Measurements from ENCODE around the gene CTNNA2.

Gene CTNNA2

DNA sequence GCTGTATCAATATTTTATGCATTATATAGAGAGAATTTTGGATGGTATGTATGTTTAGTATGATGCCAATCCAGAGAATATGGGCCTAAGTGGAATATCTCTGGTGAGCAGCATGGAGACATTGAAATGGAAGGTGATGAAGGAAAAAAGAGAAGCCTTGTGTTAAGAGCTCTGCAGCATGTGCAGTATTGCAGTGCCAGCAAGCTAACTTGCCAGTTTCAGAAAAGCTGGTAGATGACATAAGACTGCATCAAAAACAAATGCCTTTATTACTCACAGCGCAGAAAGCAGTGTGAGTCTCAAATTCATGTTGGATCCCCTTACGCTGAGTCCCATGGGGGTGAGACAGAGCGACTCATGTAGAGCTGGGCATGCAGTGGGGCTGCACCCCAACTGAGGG is 280.2 kb downstream of the CTNNA2 start:
- DNase-seq = no peak

DNA sequence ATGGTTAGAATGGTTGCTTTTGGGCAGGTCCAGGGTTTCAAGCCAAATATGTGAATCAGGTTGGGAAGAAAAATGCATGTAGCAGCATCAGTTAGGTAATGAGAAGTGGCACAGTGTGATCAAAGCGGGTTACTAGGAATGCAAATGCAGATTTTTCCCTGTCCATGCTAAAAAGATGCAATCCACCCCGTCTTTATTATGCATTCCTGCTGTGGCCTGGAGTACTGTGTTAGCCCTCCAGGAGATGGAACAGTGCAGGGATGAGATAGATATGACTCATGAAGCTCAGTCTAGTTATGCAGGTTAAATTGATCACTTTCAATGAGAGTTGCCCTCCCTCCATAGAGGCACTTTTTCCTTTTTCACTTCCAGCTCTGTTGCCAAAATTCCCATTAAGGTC is 283.8 kb downstream of the CTNNA2 start:
- no peak for DNase-seq

DNA sequence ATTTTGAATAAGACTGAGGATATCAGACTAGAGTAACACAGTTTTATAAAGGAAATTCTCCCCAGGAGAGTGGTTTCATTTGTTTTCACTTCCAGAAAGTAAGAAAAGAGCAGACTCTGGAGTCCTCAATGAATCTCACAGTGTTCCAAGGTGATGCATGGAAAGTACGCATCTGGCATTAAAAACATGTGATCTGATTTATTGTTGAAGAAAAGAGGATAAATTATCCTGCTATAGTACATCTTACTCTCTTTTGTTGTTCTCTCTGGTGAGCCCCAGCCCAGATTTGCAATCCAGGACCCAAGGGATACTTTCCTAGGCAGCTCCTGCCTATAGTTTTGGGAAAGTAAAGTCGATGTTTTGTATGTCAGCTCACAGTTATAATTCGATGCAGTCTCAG is 285.9 kb downstream of the CTNNA2 start:
- DNase-seq = no peak

DNA sequence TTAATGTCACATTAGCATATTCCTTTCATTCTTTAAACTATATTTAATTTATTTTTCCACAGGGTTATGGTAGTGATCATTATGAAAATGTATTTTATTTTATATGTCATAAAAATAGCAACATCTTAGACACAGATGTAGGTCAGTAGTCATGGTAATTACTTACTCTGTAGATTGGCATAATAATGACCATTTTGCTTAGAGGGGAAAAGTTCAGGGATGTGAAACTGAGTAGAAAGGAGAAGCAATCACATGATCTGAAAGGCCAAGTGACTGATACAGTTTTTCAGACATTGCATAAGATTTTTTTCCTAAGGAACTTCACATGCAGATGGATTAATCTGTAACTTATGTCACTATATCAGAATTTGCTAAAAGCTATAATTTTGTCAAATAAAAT is 286.9 kb downstream of the CTNNA2 start:
- DNase-seq = no peak

DNA sequence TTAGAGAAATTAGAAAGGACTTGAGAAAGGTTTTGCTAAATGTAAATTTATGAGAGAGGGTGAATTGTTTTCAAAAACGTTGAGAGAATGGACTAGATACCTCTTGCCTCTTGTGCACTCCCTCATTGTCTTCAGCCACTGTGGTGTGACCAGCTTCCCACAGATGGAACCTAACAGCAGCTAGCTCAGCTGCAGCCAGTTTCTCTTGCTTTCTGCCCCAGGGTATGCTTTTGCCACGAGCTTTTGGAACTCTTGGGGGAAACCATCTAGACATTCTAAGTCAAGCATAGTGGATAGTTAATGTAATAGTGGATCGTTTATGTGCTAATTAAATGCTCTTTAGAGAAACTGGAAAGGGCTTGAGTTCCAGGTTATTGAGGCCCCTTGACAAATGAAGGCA is 288.2 kb downstream of the CTNNA2 start:
- DNase-seq = no peak

DNA sequence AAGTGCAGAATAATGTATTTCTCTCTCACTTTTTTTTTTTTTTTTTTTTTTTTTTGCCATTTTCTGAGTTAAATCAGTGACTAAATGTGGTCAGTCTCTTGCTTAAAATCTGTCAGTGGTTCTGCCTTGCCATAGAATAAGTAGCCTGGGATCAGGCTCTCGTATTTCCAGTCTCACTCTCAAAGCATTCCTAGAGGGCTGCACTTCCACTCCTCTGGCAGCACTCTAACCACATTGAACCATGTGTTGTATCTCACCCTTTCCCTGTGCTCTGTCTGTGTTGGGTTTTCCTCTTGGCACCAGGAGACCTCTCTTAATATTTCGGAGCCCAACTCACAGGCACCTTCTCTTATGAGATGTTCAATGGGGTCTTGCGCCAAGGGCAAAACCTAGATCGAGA is 304.4 kb downstream of the CTNNA2 start:
- no peak for DNase-seq

DNA sequence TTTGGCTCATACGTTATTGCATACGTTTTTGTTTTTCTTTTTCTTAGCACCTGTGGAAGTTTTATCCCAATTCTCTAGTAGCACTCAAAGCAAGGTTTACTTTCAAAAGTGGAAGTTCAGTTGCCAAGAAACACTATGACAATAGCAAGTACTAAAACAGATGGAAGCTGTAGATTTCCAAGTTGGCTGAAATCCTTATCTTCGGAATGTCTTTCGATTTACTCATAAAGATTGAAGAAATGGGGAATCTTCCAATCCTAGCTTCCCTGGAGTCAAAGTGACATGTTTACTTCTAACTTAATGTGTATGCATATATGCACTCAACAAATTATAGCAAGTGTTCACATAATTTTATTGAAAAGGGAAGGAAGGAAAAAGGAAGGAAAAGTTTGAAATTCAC is 307.4 kb downstream of the CTNNA2 start:
- no peak for DNase-seq

DNA sequence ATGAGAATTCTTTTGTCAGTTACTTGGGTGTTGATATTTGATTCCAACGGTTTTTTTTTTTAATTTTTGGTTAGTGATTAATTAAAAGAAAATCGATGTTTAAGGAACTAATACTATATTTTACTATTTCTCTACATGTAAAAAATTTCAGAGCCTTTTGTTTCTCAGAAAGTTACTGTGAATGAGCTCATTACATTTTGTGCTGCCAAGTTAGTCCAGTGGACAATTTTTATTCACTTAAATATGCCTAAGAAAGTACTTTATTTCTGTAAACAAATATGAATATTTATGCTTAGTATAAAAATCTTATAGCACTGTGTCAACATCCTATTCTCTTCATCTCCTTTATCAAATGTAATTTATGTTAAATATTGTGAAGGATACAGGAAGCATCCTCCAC is 309.3 kb downstream of the CTNNA2 start:
- no peak for DNase-seq

DNA sequence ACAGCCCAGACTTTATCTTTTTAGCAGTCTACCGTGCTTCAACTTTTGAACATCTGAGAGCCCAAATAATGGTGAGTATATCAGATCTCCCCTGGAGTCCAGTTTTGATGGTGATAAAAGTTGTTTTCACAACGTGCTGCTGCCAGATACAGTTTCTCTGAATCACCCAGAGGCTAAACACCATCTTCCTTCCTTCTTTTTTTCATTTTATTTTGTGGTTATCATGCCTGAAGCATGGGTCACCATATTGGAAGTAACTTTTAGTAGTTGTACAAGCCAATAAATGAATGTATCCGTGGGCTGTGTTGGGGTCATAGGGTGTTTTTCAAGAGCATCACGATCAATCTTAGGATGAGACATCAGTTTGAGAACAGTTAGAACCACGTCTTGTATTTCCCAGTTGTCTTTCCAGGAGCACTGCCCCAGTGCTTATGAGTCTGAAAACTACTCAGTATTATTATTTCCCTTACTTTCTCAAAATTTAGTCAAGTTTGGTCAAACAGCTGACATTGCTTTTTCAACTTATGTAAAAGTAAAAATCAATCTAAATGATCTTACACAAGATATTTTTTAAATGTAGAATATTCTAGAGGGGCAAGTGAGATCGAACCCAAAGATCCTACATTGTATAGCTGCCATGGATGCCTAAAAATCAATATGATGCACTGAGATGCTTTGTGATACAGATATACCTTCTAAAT is 311.4 kb downstream of the CTNNA2 start:
- no peak for DNase-seq

DNA sequence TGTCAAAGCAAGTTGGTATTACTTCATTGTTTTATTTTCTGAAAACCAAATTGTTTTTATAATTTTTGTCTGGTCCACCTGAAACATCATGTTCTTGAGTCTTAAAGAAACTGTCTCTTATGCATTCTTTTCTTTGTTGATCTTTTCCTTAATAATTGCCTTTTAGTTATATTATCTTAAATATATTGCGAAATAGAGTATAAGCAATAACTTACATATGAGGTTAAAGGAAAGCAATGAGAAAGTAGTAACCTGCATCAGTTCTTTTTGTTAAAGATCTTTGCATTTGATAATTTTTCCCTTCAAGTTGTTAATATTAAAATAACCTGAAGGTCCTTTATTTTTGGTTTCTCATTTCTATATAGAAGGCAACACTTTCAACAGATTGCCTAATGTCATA is 315.0 kb downstream of the CTNNA2 start:
- no peak for DNase-seq

DNA sequence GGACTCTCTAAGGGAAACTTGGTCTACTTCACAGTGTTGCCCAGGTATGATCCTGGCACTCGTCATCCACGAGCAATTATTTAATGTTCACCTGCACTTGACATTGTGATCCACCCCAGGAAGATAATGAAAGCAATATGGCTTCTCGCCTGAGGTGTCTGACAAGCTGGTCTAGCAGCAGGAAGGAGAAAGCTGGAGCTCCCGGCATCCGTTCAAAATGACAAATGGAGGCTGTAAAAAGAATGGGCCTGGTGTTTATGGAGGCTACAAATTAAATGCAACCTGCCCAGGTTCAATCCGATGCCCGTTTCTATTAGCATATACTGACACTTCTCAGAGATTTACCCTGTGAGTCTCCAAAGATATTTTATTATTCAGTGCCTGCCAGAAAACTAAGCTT is 317.6 kb downstream of the CTNNA2 start:
- no peak for DNase-seq

DNA sequence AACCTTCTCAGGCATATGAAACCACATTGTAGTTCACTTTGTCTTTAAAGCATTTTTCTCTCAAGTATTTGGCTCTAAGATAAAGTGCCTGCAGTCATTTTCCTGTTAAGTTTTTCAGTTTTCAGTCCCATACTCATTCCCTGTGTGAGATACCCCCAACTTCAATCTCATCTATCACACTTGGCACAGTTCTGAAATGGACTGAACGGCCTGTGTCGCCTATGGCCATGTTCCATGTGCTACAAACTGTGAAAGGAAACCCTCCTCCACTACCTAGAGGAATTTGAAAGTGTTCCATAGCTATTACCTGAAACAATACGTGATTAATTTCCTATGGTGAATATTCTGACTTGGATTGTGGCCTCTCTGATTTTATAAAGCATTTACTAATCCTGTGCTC is 319.1 kb downstream of the CTNNA2 start:
- no peak for DNase-seq

DNA sequence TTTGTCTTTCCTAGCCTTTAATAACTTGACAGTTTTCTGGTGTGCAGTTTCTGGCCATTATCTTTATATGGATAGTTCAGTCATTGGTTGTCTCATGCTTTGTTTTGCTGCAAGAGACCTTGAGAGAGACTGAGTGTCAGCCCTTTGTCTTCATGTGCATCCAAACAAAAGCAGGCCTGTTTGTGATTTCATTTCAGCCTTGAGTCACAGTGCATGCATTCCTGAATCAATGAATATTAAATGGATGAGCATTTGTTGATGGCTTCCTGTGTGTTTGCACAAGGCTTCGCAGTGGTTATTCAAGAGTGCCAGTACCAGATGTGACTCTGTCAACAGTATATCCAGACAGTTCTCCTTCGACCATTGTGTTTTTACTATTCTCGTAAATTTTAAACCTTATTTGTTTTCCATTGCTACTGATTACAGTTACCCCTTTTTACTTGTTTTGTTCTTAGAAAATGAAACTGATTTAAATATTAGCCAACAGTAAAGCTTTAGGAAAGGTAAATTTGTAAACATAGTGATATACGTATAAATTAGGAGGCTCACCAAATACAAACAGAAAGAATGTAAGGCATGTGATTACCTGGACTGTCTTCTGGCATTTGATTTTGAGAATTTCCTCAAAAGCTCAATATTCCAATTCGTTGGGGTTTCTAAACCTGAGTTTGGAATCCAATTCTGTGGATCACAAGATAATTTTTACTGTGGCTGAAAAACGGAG is 319.8 kb downstream of the CTNNA2 start:
- DNase-seq = no peak

DNA sequence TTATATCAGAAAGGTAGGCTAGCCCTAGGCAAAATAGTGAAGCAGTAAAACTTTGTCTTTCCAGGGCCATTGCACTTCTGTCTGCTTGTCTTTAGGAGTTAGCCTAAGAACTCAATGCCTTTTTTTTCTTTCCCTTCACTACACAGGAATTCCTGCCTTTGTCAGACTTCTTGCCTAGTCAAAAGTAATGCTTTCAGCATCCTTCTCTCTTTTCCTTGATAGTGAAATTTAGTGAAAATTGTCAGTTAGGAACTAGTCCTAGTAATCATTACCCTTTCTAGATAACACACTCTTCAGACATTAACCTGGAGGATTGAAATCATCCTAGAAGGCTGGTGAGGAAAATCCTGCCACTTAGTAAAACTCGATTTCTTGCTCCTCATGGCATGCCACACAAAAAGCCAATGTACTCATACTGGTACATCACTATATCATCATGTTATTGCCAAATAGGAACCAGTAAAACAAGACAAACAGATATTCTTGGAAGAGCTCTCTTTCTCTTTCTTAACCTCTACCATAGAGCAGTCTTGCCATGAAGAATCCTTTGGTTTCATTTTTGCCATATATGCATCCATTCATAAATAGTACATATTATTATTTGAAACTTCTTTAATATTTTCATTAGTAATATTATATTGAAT is 320.5 kb downstream of the CTNNA2 start:
- DNase-seq = no peak

DNA sequence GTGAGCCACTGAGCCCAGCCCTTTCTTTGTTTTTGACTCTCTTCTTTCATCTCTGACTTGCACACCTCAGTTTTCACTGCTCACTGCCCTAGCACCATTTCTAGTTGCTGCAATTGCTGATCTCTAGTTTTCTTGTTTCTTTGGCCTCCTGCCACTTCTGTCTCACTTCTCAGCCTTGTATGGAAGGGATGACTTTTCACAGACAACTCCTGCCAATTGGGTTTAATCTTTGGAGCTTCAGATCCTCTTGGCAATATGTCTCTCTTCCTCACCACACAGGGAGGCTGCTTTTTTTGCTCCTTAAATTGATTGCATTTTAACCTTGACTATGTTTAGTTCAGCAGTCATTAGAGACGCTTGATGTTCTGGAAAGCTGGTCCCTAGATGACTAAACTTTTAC is 323.1 kb downstream of the CTNNA2 start:
- DNase-seq = no peak

DNA sequence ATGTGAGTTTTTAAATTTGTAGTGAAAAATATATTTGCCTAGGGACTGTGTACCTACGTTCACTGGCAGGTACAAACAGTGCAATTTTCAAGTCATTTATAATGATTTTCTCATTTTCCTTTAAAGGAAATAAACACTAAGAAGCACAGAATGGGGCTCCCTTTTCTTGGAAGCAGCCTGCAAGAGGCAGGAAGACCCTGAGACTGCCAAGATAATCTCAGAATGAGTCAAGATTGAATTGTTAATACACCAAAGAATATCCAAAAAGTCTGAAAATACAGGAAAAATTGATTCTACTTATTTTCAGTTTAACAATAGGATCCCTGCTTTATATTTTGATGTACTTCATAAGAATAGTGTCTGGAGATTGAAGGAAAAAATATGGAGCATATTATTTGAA is 331.2 kb downstream of the CTNNA2 start:
- no peak for DNase-seq

DNA sequence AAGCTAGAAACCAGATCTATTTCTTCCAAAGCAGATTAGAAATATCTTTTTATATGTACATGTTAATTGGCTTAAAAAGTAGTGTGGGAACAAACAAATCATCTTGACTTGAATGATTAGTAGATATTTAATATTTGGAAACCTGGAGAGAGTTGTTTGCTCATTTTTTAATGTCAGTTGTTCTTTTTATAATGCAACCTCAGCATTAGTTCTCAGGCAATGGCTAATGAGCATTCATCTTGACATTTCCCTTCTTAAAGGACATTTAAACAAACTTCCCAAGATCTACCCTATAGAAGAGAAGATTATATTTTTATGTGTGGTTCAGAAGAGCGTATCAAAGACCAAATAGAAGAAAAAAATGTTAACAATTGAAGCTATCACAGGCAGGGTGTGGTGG is 334.0 kb downstream of the CTNNA2 start:
- no peak for DNase-seq

DNA sequence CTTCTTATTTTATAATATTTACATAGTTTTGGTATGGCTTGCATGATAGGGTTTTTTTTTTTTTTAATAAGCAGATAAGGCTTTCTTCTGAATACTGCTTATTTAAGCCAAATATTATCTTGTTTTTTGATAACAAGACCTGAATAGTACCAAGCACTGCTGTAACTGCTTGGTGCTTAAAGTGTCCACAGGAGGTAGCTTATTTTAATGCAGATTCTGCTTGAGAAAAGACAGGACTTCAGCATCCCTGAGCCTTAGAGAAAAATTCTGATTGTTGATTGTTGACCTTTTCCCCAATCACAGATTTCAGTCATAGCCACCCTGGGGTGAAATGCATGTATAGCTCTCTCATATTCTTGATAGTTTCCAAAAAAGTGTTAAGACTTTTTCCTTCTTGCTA is 336.4 kb downstream of the CTNNA2 start:
- DNase-seq = no peak

DNA sequence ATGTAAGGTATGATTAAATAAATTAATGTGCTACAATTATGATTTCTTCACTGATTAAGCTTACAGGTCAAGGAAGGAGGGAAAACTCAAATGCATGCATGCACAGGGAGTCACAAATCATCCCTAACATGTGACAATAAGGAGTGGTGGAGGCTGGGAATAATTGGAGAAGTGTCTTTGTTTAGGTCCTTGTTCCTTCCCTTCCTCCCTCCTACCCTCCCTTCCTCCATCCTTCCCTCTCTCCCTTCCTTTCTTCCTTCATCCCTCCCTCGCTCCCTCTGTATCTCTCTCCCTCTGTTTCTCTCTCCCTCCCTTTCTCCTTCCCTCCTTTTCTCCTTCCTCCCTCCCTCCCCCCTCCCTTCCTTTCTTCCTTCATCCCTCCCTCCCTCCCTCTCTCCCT is 337.1 kb downstream of the CTNNA2 start:
- no peak for DNase-seq

DNA sequence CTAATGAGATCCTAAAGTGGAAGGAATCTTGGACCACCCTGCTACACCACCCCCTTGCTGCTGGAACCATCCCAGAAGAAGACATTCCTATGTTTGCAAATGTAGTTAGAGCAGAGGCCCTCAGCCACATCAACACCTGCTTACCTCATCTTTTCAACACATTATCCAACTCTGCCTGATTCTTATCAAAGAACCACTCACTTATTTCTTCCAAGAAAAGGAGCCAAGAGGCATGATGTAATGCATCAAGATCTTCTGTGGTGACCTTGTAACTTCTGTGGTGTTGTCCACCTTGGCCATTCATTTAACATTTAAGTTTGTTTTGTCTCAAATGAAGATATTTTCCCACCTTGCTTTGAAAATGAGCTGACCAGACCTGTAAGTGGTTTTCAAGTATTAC is 338.1 kb downstream of the CTNNA2 start:
- no peak for DNase-seq

DNA sequence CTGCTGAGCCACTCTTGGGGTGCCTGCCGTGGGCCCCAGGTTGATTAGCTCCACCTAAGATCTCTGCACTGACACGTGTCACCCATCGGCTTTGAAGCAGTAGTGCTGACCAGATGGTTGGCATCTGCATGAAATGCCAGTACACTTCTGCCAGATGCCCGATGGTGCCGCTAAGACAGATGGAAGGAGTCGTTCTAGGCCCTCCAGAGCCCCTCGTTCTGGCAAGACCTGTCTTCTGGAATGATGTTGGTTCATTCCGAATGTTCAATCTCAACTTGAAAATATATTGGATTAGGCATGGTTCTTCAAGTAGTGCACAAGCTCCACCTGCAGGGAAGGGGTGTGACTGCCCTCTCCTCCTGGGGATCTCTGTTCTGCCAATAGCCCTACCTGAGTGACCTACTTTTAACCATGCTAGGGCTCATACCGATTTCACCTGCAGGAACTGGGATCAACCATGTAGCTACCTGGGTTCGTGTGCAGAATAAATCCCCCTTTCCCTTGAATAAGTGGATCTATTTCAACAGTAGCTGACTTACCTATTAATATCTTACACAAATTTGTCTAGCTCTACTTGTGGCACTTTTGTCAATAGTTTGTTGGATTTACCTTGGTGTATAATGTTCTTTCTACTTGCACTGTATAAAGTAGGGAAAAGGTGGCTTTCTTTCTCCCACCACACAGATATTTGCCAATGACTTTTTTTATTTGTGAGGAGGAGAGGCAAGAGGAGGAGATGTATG is 342.6 kb downstream of the CTNNA2 start:
- DNase-seq = no peak

DNA sequence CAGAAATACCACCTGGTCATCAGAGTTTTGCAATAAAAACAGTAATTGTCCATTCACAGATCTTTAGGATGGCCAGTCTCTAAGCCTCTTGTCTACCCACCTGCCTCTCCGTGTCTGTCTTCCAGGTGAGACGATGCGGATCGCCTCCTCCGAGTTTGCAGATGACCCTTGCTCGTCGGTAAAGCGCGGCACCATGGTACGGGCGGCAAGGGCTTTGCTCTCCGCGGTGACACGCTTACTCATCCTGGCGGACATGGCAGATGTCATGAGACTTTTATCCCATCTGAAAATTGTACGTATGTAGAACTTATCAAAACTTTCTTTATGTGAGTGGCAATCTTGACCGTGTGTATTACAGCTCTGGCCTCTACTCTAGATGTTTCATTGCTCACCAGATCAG is 345.0 kb downstream of the CTNNA2 start:
- no peak for DNase-seq

DNA sequence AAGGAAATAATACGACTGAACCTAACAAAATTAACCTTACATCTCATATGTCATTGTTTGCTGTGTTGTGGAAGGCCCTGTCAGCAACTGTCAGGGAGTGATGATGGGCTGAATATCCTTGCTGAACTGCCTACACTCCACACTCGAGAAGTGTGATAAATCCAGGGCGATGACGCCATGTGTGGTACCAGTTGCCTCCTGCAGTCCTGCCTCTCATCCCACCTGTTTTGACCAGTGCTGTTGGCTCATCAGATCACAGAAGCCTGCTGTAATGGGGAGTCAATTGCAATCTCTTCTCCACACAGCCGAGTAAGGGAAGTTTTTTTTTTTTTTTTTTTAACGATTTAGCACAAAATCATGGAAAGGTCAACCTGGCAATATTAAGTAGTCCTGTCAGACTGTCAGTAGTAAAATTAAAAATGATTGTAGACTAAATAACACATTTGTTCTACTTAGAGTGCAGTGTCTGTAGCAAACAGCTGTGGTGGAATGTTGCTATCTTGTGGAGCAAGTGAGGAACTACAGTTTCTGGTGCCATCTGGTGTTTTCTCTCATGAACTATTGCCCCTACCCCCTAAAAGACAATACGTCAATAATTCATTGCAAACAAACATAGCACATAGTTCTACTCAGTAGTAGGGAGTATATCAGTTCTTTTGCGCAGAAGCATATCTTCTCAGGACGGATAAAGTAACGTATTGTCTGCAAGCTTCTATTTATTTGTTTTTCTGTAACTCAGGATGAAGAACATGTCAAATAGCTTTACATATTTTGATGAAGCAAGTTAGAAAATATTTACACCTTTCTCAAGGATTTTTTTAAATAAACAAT is 347.6 kb downstream of the CTNNA2 start:
- no peak for DNase-seq

Measured in stimulated activated CD8-positive, alpha-beta memory T cell treated with anti-CD3 and anti-CD28 coated beads, Interleukin-4, amount 100 ng/mL, for 48 hours (primary cell).